ENCODE data around the gene ANKS1A.

- TF ChIP-seq CTCF (conservative IDR thresholded peaks at IDR 0.05) (no peak), ZFX (IDR thresholded peaks at IDR 0.05) (no peak)
These were observed 188.7 kb downstream of the ANKS1A start for GRCh38 chr6:35077713-35078105.

Data from C4-2B (cell line).